HG03558 (cell line): Measurements from ENCODE around the gene ABHD2.
"Not testable (repeated sequence)": the region's sequence is repeated elsewhere in the genome, so short reads cannot be mapped to it uniquely, and the experiment has no call there.

Experiments
- ATAC-seq: cut with Tn5 transposase; IDR thresholded peaks from one replicate; pipeline ENCODE4 v1.9.1; 2021; ENCODE audit warnings: moderate number of reproducible peaks; ENCODE audit not compliant: unreplicated experiment; ENCODE audit errors: extremely low read depth

Gene ABHD2

GRCh38 chr15:89209057-89209456, 120.8 kb downstream of the ABHD2 start:
- ATAC-seq, result no peak

DNA sequence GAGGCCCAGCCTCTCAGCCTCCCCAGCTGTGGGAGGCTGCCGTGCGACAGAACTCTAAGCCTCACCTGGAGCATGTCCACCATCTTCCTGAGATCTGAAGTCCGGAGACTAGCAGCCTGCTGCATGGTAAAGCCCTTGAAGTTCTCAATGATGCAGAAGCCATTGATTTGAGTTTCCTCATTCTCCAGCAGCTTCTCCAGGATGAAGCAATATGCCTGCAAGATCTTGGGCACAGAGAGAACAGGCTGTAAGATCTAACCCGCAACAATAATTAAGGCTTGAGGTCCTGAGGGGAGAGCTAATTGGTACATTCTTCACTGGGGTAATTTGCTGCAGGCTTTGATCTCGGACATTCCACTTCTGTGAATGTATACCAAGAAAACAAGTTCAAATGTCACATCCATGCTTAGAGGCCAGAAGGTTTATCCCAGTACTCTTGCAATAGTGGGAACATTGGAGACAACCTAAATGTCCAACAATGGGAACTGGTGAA, 123.5 kb downstream of the ABHD2 start:
- ATAC-seq, result no peak

DNA sequence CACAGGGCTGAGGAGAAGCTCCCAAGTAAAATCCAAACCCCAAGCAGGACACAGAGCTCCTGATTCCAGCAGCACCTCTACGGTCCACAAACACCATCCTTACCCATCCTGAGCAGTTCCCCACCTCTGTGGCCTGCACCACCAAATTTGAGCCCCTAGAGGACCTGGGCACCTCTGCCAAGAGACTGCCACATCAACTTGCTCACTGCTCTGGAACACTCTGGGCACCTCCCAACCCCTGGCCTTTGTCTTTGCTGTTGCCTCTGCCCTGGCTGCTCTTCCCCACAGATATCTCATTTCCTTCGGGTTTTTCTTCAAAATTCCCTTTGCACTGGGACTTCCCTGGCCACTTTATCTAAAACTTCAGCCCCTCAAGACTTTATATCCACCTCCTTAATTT, 127.4 kb downstream of the ABHD2 start:
- no peak for ATAC-seq

GRCh38 chr15:89217031-89217430, 128.8 kb downstream of the ABHD2 start:
- ATAC-seq, result no peak

GRCh38 chr15:89217686-89218376, 129.6 kb downstream of the ABHD2 start:
- ATAC-seq, result no peak

DNA sequence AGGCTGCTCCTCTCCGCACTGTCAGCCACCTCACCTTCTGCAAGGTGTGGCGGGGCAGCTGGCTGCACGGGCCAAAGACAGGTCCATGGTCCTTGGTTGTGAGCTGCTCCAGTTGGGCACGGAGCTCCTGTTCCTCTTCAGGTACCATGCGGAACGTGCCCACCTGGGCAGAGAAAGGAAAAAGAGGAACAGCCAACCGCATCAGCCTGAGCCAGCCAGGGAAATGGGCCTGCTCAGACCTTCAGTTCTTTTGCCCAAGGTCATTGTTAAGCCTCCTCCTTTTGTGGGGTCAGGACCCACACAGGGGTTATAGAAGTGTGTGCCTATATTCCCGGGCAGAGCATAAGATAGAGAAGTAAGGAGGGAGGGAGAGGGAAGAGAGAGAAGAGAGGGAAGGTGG, 130.3 kb downstream of the ABHD2 start:
- ATAC-seq, result no peak

- no peak for ATAC-seq
These were observed 133.3 kb downstream of the ABHD2 start, which contains the start of gene RLBP1 for GRCh38 chr15:89221543-89221942. Gene RLBP1 (minus strand): TSS chr15:89221579. CDS start chr15:89218975, 2,604 bp downstream.

DNA sequence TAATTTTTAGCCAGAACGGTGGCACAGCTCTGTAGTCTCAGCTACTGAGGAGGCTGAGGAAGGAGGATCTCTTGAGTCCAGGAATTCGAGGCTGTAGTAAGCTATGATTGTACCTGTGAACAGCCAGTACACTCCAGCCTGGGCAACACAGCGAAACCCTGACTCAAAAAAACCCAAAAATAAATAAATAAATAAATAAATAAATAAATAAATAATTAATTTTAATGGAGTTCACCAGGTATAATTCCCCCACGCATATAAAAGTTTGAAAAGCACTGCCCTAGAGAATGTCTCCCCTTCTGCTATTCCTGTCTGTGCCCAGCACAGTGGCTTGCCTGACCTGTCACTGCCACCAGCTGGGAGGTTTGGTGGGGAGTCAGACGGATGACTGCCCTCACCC, 137.3 kb downstream of the ABHD2 start:
- no peak for ATAC-seq

DNA sequence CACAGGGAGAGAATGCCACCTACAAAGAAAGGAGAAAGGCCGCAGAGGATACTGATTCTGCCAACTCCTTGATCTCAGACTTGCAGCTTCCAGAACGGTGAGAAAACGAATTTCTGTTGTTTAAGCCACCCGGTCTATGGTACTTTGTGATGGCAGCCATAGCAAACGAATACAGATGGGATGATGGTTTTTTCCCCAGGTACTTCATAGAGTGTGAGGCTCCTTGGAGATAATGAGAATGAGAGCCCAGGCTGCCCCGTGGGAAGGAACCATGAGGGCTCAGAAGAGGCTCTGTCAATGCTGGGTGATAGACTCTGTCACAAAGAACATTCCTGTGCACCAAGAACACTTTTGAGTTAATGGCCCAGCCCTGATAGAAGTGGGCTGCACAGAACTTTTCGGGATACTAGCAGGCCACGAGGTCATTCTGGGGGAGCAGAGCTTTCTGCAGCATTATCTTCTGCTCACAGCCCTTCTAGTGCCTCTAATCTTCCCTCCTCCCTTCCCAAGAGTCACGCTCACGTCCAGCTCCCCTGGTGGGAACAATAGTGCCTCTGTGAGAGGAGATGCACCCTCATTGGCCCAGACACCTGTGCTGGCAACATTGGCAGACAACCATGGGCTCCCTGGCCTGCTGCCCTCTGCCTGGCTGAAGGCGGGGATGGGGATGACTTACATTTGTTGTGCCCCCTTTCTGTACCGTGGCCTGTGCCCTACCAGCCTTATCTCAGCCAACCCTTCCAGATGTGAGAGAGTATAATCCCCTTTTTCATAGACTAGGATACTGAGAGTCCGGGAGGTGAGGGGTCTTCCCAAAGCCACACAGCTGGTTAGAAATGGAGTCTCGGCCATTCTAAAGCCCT, 138.3 kb downstream of the ABHD2 start:
- no peak for ATAC-seq

DNA sequence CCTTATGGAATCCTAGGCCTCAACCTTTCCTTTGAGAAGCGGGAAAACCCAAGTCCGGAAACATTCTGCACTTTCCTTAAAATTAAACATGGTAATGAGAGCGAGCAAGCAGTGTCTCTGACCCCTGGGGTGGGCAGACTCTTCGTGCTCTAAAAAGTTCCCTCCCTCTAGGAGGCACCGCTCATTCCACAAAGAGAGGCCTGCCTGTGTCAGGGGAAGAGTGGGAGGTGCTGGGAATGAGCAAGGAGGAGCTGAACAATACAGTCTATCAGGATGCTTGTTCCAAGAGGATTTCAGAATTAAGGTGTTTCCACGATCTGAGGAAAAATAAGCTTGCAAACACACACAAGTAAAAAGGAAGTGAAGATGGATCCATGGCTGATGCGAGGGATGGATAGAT, 139.2 kb downstream of the ABHD2 start:
- no peak for ATAC-seq

DNA sequence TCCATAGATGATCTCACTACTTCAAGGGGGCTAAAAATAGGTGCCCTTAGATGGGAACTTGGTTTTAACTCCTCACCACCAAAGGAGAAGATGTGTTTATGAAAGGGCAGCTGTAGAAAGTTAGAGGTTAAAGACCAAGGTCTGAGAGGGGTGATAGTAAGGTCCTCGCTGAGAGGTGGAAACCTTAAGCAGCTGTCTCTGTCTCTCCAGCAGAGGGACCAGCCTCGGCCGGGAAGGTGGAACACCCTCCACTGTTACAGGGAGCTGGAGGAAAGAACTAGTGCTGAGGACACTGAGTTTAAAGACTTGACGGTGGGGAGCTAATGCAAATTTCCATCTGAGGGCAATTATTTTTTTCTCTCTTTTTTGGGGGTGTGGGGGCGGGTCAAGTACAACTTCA, 142.0 kb downstream of the ABHD2 start:
- ATAC-seq, result no peak

DNA sequence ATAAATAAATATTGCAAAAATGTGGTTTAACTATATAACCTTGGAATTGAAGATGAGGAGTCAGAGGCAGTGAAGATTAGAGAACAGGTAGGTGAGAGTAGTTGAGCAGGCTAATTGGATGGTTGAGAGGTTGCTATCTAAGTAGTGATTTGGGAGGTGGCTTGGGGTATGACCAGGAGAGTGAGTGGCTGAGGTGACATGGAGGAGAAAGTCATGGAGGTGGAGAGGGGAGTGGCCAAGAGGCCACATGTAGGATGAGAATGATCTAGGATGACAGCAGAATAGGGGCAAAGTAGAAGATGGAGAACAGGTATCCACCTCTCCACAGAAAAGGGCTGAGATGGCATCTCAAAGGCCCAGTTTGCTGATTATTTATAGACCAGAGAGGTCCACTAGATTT, 143.6 kb downstream of the ABHD2 start:
- no peak for ATAC-seq

DNA sequence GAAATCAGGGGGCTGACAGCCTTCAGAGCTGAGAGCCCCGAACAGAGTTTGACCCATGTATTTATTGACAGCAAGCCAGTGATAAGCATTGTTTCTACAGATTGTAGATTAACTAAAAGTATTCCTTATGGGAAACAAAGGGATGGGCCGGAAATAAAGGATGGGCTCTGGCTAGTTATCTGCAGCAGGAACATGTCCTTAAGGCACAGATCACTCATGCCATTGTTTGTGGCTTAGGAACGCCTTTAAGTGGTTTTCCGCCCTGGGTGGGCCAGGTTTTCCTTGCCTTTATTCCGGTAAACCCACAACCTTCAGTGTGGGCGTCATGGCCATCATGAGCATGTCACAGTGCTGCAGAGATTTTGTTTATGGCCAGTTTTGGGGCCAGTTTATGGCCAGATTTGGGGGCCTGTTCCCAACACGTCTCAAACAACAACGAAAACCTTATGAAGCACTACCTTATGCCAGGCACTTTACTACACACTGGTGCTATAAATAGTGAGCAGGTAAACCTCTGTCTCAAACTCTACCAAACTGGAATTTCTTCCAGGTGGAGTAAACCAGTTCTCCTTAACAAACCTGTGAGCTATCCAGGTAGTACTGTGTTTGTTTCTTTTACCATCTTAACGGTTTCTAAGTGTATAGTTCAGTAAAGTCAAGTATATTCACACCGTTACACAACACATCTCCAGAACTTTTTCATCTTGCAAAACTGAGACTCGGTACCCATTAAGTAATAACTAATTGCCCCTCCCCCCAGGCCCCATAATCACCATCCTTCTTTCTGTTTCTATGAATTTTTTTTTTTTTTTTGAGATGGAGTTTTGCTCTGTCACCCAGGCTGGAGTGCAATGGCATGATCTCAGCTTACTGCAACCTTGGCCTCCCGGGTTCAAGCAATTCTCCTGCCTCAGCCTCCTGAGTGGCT, 151.9 kb downstream of the ABHD2 start:
- ATAC-seq, result not testable (repeated sequence)

DNA sequence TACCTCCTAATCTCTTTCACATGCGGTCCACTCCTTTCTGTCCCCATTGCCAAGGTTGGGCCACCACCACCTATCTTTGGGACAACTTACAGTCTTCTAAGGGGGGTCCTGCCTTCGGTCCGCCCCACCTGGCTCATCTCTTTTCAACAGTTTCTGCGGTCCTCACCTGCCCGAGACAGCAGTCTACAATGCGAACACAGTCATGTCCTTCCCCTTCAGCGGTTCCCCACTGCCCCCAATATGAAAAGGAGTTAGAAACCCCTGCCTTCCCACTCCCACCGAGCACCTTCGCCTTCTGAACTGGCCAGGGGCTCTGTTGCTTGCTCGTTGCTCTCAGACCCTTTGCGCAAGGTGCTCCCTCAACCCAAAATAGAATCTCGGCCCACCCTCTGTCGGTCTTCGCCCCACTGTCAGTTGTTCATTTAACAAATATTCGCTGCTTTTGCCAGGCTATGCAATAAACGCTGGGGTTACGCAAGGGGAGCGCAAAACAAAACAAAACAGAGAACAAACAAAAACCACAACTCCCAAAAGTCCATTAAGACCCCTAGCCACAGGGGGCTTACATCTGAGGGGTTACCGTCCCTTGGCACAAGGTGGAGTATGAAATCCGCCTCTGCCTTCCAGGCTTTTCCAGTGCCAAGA, 154.9 kb downstream of the ABHD2 start:
- ATAC-seq, result no peak

- peak; percentile 69 for ATAC-seq
These were observed 155.7 kb downstream of the ABHD2 start, which contains the start of gene FANCI for GRCh38 chr15:89243691-89244573. Gene FANCI (plus strand): TSS chr15:89243979. CDS start chr15:89247648, 3,669 bp downstream.

GRCh38 chr15:89244574-89244903, 156.3 kb downstream of the ABHD2 start:
- no peak for ATAC-seq

- no peak for ATAC-seq
These were observed 159.2 kb downstream of the ABHD2 start for GRCh38 chr15:89247446-89247845.

GRCh38 chr15:89248584-89248983, 160.3 kb downstream of the ABHD2 start:
- no peak for ATAC-seq

DNA sequence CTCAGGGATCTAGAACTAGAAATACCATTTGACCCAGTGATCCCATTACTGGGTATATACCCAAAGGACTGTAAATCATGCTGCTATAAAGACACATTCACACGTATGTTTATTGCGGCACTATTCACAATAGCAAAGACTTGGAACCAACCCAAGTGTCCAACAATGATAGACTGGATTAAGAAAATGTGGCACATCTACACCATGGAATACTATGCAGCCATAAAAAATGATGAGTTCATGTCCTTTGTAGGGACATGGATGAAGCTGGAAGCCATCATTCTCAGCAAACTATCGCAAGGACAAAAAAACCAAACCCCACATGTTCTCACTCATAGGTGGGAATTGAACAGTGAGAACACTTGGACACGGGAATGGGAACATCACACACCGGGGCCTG, 161.9 kb downstream of the ABHD2 start:
- ATAC-seq, result not testable (repeated sequence)
